NCI-H2029 treated with DMSO at 0.1 percent for 48 hours (cell line): ENCODE results near the gene KRT33A.
"Not testable (repeated sequence)": the region's sequence is repeated elsewhere in the genome, so short reads cannot be mapped to it uniquely, and the experiment has no call there.

Experiments
- DNase-seq: peaks from one replicate; lab custom pipeline; 2025; lab: John Stamatoyannopoulos, UW

Gene KRT33A

DNA sequence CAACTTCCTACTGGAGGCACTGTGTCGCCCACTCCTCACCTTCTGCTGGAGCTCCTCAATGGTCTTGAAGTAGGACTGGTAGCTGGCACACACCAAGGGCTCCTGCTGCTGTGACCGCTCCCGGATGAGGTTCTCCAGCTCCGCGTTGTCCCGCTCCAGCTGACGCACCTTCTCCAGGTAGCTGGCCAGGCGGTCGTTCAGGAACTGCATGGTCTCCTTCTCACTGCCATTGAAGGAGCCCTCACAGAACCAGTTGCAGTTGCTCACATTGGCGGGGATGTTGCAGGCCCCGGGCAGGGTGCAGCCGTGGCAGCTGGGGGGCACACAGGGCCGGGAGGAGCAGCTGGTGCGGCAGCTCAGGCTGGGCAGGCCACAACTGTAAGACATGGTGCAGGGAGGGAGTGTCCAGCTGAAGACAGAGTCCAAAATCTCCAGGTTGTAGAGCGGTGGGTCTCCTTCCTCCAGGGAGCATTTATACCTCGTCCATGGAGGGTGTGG lies at the start of gene KRT33A:
Gene KRT33A, minus strand, starts transcription at position 448 of the 498 bp plus-strand sequence. Its CDS starts 61 bp downstream, at position 387.
- not testable (repeated sequence) for DNase-seq

DNA sequence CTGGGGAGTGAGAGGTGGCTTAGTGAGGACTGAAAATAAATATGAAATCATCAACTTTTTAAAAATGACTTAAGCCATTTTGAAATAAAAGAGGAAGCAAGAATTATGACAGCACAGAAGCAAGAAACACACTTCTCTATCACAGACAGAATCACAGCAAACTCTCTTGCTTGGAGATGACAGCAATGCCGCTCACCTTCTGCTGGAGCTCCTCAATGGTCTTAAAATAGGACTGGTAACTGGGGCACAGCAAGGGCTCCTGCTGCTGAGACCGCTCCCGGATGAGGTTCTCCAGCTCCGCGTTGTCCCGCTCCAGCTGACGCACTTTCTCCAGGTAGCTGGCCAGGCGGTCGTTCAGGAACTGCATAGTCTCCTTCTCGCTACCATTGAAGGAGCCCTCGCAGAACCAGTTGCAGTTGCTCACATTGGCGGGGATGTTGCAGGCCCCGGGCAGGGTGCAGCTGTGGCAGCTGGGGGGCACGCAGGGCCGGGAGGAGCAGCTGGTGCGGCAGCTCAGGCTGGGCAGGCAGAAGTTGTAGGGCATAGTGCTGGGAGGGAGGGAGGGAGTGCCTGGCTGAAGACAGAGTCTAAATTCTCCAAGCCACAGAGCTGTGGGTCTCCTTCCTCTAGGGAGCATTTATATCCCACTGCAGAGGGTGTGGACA lies 46.5 kb upstream of the KRT33A start, which contains the start of gene KRT31:
Gene KRT31, minus strand, starts transcription at position 613 of the 665 bp plus-strand sequence. Its CDS starts 69 bp downstream, at position 544.
- no peak for DNase-seq

DNA sequence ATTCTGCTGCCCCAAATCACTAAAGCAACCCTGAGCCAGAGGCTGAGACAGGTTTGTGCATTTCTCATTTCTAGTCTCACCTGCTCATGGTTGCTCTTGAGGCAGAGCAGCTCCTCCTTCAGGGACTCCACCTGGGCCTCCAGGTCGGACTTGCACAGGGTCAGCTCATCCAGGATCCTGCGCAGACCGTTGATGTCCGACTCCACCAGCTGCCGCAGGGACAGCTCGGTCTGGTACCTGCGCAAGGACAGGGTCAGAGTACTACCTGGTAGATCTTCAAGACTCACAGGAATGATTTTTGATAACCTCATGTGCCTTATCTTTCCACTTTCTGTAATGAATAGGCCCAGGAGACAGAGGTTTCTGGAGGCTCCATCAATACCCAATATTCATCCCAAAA lies 45.7 kb upstream of the KRT33A start:
- DNase-seq = no peak

DNA sequence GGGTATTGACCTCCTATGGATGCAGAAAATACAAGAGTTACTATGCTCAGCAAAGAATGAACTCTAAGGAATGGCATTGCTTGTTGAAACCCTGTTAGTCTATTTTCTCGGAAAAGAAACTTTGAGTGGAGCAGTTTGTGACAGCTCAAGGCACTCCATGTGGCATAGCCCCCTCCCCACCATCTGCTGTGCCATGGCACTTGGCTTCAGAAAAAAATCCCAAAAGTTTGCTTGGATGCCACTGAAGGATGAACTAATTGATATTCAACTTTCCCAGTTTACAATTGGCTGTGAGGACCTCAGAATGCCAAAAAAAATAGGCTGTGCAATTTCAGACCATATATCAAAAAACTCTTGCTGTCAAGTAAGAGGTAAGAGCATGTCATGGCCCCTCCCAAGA lies 45.0 kb upstream of the KRT33A start:
- no peak for DNase-seq

DNA sequence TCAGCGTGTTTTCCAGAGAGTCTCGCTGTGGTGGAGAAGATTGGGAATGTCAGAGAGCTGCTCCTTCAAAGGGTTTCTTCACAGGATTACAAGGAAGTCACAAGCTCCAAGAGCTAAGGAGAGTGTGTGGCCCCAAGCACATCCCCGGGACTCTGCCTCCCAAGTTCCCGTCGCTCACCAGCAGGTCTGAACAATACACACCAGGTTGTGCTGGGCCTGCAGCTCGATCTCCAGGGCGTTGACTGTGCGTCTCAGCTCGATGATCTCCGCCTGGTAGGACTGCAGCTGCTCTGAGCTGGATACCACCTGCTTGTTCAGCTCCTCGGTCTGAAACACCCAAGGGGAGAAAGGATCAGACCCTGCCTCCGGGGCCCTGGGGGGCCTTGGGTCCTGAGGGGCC lies 44.4 kb upstream of the KRT33A start:
- not testable (repeated sequence) for DNase-seq

DNA sequence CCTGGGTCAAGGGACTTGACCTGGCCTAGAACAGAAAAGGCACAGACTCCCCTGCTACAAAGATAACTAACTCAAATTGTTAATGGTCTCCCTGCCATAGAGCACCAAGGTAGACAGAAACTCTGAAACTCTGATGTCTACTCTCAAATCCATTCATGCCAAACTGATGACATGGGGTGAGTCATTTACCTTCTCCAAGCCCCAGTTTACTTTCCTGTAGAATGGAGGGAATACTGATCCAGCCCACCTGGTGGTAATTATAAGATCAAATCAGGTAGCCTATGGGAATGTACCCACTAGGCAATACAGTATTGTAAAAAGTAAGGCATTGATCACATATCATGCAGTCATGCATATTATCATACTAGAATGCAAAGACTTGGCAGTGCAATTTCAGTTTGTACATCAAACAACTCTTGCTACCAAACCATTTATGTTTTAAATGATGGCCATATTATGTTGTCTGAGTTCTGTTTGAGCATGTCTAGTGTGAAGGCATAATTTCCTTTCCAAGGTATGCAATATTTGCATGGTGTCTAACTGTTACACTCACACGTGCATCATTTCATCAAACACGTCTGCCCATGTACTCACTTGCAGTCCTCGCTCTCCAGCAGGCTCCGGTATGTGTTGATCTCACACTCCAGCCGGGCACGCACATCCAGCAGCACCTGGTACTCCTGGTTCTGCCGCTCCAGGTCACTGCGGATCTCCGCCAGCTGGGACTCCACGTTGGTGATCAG lies 43.8 kb upstream of the KRT33A start:
- DNase-seq = no peak

DNA sequence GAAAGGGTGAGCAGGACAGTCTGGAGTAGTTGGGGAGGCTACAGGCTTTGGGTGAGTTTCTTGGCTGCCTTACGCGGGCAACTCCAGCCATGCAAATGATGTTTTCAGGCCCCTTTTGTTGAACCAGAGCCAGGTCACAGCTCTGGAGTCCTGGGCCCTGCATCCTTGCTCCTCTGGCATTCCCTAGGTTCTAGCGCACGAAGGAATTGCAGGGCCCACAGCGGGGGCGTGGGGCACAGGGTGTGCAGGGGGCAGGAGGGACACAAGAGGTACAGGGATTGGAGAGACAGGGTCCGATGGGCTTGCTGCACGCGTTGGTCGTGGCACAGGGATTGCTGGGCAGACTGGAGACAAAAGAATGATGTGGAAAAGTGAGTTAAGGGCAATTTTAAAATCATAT lies 43.2 kb upstream of the KRT33A start:
- DNase-seq = no peak

DNA sequence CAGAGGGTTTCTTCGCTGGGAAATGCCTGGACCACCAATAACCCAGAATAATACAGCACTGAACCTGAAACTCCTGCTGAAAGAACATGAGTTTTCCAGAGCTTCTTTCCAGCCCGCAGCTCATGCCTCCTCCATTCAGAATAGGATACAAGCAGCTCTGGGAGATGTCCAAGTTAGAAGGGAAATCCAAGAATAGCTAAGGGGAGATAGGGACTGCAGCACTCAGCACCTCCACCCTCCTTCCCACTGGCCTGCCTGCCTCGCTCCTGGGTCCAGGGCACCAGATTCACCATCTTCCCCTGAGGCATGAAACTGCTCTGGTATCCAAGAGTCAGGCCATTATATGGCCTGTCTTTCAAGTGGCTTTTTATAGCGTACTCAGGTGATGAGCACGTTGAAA lies 42.7 kb upstream of the KRT33A start:
- no peak for DNase-seq

DNA sequence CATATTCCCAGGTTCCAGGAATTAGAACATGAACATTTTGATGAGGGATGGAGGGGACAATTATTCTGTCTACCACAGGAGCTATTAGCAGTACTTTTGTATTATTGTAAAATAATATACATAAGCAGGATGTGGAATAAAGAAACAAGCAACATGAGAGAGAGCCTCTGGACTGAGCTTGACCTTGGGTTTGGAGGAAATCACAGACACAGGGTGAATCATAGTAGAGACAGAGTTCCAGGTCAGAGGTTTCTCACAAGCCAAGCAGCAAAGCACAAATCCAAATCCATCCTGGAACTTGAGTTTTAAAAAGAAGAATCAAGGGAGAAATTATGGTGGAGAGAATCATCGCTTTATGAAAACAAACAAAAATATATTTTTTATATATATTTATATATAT lies 41.6 kb upstream of the KRT33A start:
- DNase-seq = no peak

DNA sequence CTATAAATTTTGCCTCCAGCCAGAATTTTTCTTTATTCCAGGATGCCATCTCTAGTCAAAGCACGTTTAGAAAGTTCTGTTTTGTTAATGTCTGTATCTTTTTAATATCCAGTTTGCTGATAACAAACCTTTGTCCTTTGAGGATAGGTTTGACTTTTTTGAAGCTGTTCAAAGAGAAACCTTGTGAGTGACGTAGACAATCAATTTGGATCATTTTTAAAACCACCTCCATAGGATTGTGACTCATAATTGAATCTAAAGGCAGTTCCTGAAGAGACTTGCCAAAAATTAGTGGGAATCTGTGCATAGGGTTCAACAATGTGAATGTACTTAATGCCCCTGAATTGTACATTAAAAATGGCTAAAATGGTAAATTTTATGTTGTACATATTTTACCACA lies 40.9 kb upstream of the KRT33A start:
- DNase-seq = no peak

DNA sequence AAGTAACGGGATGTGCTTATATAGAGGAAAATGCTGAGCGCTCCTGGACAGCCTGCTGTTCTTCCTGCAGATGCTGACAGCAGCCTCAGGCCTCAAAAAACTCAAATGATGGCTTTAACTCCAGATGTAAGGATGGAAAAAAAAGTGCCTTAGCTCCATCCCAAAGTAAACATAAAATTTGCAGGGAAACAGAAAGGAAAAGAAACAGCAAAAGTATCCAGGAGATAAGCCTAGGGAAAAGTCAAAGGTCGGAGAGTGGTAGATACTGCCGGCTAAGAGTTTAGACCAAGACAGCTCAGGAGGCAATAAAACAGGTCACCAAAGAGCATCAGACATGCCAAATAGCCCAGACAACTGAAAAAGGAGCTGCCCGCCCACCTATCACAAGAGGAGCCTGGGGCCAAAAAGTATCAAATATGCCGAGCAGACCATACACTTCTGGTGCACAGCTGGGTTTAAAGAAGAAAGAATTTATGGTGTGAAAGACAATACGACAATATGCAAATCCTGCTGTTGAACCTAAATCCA lies 39.8 kb upstream of the KRT33A start:
- DNase-seq = no peak

DNA sequence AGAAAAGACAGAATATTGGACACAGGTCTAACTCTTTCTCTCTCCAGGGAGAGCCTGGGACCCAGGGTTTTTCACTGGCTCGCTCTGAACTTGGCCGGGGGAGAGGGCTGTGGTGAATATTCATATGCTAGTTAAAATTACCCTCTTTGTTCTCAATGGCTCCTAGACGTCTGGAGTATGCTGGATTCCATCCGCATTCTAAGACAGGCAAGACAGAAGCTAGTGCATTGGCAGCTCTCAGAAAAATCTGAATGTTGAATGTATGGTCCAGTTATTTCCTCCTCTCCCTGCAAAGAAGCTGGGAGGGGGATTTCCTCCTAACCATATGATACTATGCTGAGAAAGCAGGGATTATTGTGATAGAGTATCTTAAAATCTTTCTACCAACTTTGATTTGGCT lies 37.0 kb upstream of the KRT33A start:
- DNase-seq = no peak

DNA sequence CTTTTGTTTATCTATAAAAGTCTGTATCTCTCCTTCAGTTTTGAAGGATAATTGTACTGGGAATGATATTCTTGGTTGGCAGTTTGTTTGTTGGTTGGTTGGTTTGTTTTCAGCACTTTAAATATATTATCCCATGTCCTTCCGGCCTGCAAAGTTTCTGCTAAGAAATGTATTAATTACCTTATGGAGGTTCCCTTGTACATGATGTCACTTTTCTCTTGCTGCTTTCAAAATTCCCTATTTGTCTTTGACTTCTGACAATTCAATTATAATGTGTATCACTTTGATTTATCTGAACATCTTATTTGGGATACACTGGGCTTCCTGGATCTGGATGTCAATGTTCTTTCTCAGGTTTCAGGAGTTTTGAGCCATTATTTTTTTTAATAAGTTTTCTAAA lies 35.6 kb upstream of the KRT33A start:
- DNase-seq = no peak

DNA sequence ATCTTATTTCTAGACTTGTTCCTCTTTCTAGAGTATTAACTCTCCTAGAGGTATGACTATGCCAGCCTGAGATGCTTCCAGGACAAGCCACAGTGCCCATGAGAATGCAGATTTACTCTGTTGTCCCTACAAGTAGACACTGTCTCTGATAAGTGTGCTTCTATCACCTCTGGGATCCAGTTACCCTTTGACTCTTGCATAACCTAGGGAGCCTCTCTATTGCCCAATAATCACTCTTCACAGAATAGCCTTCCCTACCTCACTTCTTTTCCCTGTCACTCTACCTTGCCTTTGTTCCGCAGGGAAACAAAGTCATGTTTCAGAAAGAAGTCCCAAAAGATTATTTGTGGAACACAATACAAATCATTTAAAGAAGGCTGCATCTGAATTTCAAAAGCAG lies 33.1 kb upstream of the KRT33A start:
- DNase-seq = no peak

DNA sequence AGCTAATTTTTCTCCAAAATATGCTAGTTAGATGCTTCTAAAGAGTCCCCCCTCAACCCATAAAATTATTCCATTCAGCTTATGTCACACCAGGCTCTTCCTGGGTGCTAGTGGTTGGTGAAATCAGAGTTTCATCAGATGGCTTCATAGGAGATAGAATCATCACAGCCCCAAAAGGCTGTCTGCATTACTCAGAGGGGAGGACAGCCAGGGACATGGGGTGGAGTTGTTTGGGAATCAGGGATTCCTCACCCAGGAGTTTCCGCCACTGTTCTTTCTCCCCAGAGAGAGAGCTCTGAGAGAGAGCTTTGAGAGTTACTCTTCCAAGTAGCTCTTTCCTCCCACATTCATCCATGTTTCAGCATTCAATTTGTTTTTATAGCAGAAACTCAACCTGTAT lies 31.8 kb upstream of the KRT33A start:
- no peak for DNase-seq

DNA sequence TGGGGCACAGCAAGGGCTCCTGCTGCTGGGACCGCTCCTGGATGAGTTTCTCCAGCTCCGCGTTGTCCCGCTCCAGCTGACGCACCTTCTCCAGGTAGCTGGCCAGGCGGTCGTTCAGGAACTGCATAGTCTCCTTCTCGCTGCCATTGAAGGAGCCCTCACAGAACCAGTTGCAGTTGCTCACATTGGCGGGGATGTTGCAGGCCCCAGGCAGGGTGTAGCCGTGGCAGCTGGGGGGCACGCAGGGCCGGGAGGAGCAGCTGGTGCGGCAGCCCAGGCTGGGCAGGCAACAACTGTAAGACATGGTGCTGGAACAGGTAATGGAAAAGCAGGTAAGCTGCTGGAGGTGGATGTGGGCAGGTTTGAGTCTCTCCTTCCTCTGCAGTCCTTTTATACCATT lies 31.3 kb upstream of the KRT33A start, which contains the start of gene KRT34:
Gene KRT34, minus strand, starts transcription at position 364 of the 400 bp plus-strand sequence. Its CDS starts 60 bp downstream, at position 304.
- DNase-seq = not testable (repeated sequence)

DNA sequence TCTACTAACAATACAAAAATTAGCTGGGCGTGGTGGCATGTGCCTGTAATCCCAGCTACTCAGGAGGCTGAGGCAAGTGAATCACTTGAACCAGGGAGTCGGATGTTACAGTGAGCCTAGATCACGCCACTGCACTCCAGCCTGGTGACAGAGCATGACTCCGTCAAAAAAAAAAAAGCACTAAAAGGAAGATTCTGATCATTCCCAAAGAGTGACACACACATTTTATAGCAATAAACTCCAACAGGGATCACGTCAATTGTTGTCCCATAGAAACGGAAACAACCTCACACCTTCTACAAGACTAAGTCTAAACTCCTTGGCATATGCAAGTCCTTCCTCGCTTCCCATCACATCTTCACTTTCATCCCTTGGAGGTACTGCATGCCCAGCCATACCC lies 29.5 kb upstream of the KRT33A start:
- DNase-seq = not testable (repeated sequence)

DNA sequence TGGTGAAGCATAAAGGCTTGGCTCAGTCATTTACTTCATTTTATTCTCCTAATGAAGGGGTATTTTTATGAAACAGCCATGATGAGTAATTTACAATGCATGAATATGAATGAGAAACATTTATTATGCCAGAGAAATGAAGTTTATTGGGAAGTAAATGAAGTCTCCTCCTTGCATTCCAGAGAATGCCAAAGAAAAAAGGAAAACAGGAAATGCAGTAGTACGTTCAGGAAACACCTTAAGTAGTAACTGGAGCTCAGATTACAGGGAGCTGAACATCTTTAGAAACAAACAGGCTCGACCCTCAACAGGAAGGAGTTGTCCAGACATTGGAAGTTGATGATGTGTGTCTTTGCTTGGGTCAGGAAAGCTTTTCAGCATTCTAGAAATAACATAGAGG lies 26.9 kb upstream of the KRT33A start:
- DNase-seq = no peak

DNA sequence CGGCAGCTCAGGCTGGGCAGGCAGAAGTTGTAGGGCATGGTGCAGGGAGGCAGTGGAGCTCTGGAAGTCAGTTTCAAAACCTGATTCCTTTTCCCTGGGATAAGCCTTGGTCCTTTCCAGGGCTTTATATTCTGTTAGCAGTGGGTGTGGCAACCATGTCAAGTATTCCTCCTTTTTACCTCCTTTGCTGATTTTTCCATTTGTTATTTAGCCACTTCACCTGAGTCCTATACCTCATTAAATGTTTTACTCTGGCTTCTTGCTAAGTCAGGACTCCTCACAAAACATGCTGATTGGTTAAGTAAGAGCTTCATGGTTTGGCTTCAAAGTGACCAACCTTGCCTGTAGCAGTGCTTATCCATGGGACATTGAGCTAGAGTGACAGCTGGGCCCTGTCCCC lies 19.1 kb upstream of the KRT33A start, which contains the start of gene KRT33B:
Gene KRT33B, minus strand, starts transcription at position 101 of the 400 bp plus-strand sequence. Its CDS starts 63 bp downstream, at position 38.
- DNase-seq = no peak

DNA sequence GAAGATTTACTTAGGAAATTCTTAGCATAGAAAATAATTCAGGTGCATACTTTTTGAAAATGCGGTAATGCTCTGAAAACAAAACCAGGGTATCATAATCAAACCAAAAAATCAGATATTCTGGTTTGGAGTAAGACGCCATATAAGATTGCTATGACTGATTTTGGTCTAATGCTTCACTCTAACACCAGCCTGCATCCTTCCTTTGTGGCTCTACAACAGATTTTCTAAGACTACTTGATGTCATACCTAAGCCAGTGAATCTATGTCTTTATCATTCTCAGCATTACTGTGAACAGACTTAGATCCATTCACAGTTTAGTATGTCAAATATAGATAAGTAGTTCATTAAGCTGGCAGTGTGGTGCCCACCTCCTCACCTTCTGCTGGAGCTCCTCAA lies 18.4 kb upstream of the KRT33A start:
- DNase-seq = no peak

DNA sequence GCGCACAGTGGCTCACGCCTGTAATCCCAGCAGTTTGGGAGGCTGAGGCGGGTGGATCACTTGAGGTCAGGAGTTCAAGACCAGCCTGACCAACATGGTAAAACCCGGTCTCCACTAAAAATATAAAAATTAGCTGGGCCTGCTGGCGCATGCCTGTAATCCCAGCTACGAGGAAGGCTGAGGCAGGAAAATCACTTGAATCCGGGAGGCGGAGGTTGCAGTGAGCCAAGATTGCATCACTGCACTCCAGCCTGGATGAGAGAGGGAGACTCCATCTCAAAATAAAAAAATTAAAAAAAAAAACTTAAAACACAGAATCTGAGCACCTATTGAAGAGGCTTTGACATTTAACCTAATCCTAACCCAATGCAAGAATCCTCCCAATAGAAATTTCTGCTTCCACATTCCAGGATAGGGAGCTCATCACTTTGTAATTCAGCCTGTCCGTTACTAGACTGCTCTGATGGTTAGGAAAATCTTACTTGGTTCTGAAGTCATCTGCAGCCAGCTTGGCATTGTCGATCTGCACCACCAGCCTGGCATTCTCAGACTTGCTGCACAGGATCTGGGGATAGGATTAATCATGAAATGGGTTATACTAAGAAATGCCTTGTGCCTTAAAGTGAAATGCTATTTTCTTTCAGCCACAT lies 16.9 kb upstream of the KRT33A start:
- no peak for DNase-seq

DNA sequence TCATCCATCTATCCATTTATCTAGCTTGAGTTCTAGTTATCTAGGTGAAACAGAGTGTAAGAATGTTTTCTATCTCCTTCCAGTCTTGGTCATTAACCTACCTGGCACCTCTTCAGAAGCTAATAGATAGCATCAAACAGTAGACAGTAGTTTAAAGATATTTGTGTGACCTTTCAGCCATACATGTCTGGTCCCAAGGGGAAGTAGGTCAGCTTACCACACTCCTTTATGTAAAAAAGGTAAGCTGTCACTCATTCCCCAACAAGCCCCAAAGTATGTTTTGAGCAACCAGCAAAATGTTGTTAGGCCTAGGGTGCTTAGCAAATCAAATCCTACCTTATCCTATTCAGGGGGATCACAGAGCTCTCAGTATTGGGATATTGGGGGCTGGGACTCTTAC lies 15.4 kb upstream of the KRT33A start:
- DNase-seq = no peak
